ENCODE measurements around the gene VAV3.

VAV3 gene

DNA sequence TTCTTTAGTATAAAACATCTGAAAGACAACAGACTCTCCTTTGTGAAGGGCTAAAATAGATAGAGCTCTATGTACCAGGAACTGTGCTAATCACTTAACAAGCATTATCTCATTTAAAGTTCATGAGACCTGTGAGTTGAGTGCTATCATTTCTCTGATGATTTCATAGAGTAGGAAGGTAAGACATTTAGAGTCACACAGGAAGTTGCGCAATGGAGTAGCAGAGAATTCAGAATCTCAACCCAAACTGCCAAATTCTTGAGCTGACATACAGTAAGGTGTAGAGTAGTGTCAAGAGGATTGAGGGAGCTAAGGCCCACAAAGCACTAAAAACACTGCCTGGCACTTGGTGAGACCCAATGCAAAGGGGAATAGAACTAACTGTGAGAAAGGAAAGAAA lies 439.8 kb downstream of the VAV3 start:
- in situ Hi-C loops (cut with MboI; ENCODE audit: low sequenced_read_pairs): no loop called here

DNA sequence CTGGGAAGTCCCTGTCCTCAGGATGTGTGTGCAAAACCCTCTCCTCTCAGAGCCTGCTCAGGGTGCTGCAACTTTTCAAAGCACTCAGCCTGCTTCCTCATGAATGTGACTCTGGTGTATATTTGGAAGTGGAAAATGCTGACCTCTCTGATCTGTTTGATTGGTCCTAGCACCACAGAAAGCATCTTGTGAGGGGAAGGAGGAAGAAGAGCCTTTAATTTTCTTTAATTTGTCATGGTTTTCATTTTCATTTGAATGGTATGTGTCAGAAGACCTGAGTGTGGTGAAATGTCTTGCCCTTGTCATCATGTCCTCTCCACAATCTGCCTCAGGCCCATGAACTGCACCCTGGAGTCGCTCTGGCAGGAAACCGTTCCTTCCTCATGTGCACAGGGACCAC lies 440.7 kb downstream of the VAV3 start:
- in situ Hi-C loops (cut with MboI; ENCODE audit: low sequenced_read_pairs): no loop called here

DNA sequence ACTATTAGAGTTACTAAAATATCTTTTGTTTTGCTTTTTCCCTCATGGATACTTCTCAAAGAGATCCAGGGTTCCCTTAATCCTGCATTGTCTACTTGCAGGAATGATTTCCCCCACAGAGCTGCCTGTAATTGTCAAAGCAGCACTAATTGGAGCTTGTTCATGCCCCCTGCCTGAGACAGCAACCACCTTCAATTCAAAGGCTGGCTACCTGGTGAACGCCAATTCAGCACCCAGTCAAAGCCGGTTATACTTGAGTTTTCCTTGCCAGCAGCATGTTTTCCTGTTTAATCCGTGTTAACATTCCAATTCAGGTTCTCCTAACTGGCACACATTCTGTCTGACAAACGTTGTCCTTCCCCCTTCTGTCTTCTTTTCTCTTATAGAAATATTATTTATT lies 441.2 kb downstream of the VAV3 start:
- in situ Hi-C loops (cut with MboI; ENCODE audit: low sequenced_read_pairs): no loop called here

DNA sequence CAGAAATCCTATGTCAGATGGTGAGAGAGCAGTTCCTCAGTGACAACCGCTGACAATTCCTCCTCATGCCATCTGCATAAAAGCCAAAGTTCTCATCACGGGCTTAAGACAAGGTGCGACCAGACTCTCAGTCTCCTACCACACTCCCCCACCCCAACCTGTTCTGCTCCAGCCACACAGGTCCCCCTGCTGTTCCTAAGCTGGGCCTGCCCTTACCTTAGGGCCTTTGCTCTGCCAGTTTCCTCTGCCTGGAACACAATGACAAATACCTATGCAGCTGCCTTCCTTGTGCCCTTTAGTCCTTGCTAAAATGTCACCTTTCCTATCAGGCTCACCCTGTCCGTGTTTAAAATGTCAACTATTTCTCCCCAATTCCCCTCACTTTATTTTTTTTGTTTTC lies 441.9 kb downstream of the VAV3 start:
- in situ Hi-C loops (cut with MboI; ENCODE audit: low sequenced_read_pairs): no loop called here
